Measurements from ENCODE around the gene GALNS.

GALNS gene

GRCh38 chr16:88770461-88771293 is 86.1 kb downstream of the GALNS start:
- TF ChIP-seq FOXM1 (IDR thresholded peaks at IDR 0.05; ENCODE audit: borderline replicate concordance, low read depth) (no peak), TCF12 (IDR thresholded peaks at IDR 0.05; ENCODE audit: low read depth) (peak; percentile 92), MAX (IDR thresholded peaks at IDR 0.05) (peak; percentile 66), TAF1 (IDR thresholded peaks at IDR 0.05; ENCODE audit: low read depth) (no peak), EP300 (IDR thresholded peaks at IDR 0.05; ENCODE audit: borderline replicate concordance) (peak; percentile 86), YY1 (IDR thresholded peaks at IDR 0.05; ENCODE audit: low read depth) (0 out of 2 replicates have a peak, but pooled peaks have one; percentile 15), REST (IDR thresholded peaks at IDR 0.05; ENCODE audit: low read depth) (no peak), RAD21 (IDR thresholded peaks at IDR 0.05; ENCODE audit: low read depth) (peak; percentile 24; the same call in 1 of the 2 replicates), CEBPB (IDR thresholded peaks at IDR 0.05) (peak; percentile 96), CREB1 (IDR thresholded peaks at IDR 0.05; ENCODE audit: low read depth) (no peak), NFIC (IDR thresholded peaks at IDR 0.05) (peak; percentile 96), USF1 (IDR thresholded peaks at IDR 0.05) (peak; percentile 67), ZBTB7A (IDR thresholded peaks at IDR 0.05; ENCODE audit: low read depth) (no peak), EGR1 (IDR thresholded peaks at IDR 0.05) (peak; percentile 45; the same call in 1 of the 2 replicates), TEAD4 (IDR thresholded peaks at IDR 0.05) (peak; percentile 66)

- TF ChIP-seq FOXM1 (IDR thresholded peaks at IDR 0.05; ENCODE audit: borderline replicate concordance, low read depth) (no peak), TEAD4 (IDR thresholded peaks at IDR 0.05) (peak; percentile 34; the same call in 1 of the 2 replicates), EP300 (IDR thresholded peaks at IDR 0.05; ENCODE audit: borderline replicate concordance) (peak; percentile 34; the same call in 1 of the 2 replicates), EGR1 (IDR thresholded peaks at IDR 0.05) (0 out of 2 replicates have a peak, but pooled peaks have one; percentile 44), MAX (IDR thresholded peaks at IDR 0.05) (peak; percentile 62; the same call in 1 of the 2 replicates), YY1 (IDR thresholded peaks at IDR 0.05; ENCODE audit: low read depth) (peak; percentile 27; the same call in 1 of the 2 replicates), NFIC (IDR thresholded peaks at IDR 0.05) (peak; percentile 43), CEBPB (IDR thresholded peaks at IDR 0.05) (no peak)
Observed at GRCh38 chr16:88769617-88770460, 86.9 kb downstream of the GALNS start.

GRCh38 chr16:88768071-88768783 is 88.5 kb downstream of the GALNS start:
- no peak for TF ChIP-seq REST (IDR thresholded peaks at IDR 0.05; ENCODE audit: low read depth)
- TF ChIP-seq MAX (IDR thresholded peaks at IDR 0.05) = peak; percentile 36; the same call in 1 of the 2 replicates
- peak; percentile 54 for TF ChIP-seq NFIC (IDR thresholded peaks at IDR 0.05)
- TF ChIP-seq ZBTB7A (IDR thresholded peaks at IDR 0.05; ENCODE audit: low read depth) = peak; percentile 57

GRCh38 chr16:88767546-88768070 is 89.1 kb downstream of the GALNS start:
- TF ChIP-seq TCF12 (IDR thresholded peaks at IDR 0.05; ENCODE audit: low read depth) = no peak
- no peak for TF ChIP-seq CREB1 (IDR thresholded peaks at IDR 0.05; ENCODE audit: low read depth)
- TF ChIP-seq REST (IDR thresholded peaks at IDR 0.05; ENCODE audit: low read depth) = no peak
- TF ChIP-seq YY1 (IDR thresholded peaks at IDR 0.05; ENCODE audit: low read depth) = no peak
- no peak for TF ChIP-seq TEAD4 (IDR thresholded peaks at IDR 0.05)
- TF ChIP-seq RAD21 (IDR thresholded peaks at IDR 0.05; ENCODE audit: low read depth) = no peak
- TF ChIP-seq NFIC (IDR thresholded peaks at IDR 0.05) = no peak
- TF ChIP-seq EP300 (IDR thresholded peaks at IDR 0.05; ENCODE audit: borderline replicate concordance) = no peak
- TF ChIP-seq ZBTB7A (IDR thresholded peaks at IDR 0.05; ENCODE audit: low read depth) = no peak
- no peak for TF ChIP-seq MAX (IDR thresholded peaks at IDR 0.05)
- no peak for TF ChIP-seq CEBPB (IDR thresholded peaks at IDR 0.05)
- no peak for TF ChIP-seq TAF1 (IDR thresholded peaks at IDR 0.05; ENCODE audit: low read depth)
- TF ChIP-seq USF1 (IDR thresholded peaks at IDR 0.05) = no peak
- no peak for TF ChIP-seq FOXM1 (IDR thresholded peaks at IDR 0.05; ENCODE audit: borderline replicate concordance, low read depth)
- TF ChIP-seq EGR1 (IDR thresholded peaks at IDR 0.05) = no peak
